Keratinocyte (primary cell): ENCODE measurements around the gene MRPS21. TPM values are rescaled to one million over a fixed set of nuclear protein-coding genes. Genes with fewer than 3 reads are reported as not detected.
A peak's percentile ranks its signal among the peaks of the same experiment; 100 is the strongest.

ENCODE experiments used
- DNase-seq: peaks from one replicate; pipeline ENCODE4 v3.0.0-alpha.2; 2011; ENCODE audit warnings: low read depth, missing footprints, low spot score
- FAIRE-seq: peaks from 2 replicates; lab custom pipeline; 2011; peaks lifted over from hg19 to GRCh38; lab: Jason Lieb, UNC
- H2AFZ ChIP-seq: 2 replicates; pipeline ENCODE4 v1.6.0; 2012; ENCODE audit warnings: low read length, control low read depth, inconsistent platforms; ENCODE audit not compliant: control insufficient read depth
- H3K27ac ChIP-seq: 2 replicates; pipeline ENCODE4 v1.5.1; 2011; ENCODE audit warnings: low read length; ENCODE audit not compliant: control insufficient read depth, insufficient read depth
- H3K27me3 ChIP-seq: 3 replicates; pipeline ENCODE4 v1.6.0; 2011; ENCODE audit warnings: low read length; ENCODE audit not compliant: control insufficient read depth, insufficient read depth; ENCODE audit errors: extremely low read depth
- H3K36me3 ChIP-seq, 2 experiments: 2 replicates in 1 of 2; 3 replicates in 1 of 2; pipeline ENCODE4 v1.5.1; 2011; ENCODE audit warnings: low read length in 2 of 2, mild to moderate bottlenecking in 1 of 2; ENCODE audit not compliant: control insufficient read depth in 2 of 2, insufficient read depth in 2 of 2; ENCODE audit errors: extremely low read depth in 1 of 2
- H3K4me1 ChIP-seq: 3 replicates; pipeline ENCODE4 v1.5.1; 2011; ENCODE audit warnings: low read length; ENCODE audit not compliant: control insufficient read depth, insufficient read depth; ENCODE audit errors: extremely low read depth
- H3K4me2 ChIP-seq: 3 replicates; pipeline ENCODE4 v1.6.0; 2011; ENCODE audit warnings: low read depth, low read length; ENCODE audit not compliant: control insufficient read depth, insufficient read depth; ENCODE audit errors: extremely low read depth
- H3K4me3 ChIP-seq, 3 experiments: fragments of 200-600 bp in 1 of 3; sonication (generic) in 1 of 3; 2 replicates in 2 of 3; 3 replicates in 1 of 3; pipeline ENCODE4 v1.5.1; 2011 to 2016; ENCODE audit warnings: low read length in 3 of 3, mild to moderate bottlenecking in 3 of 3, control low read depth in 2 of 3, inconsistent platforms in 1 of 3, low read depth in 1 of 3, mixed read lengths in 1 of 3, mixed run types in 1 of 3, moderate library complexity in 1 of 3; ENCODE audit not compliant: control insufficient read depth in 2 of 3, insufficient read depth in 2 of 3; ENCODE audit errors: extremely low read depth in 1 of 3
- H3K79me2 ChIP-seq: 2 replicates; pipeline ENCODE4 v1.6.0; 2012; ENCODE audit warnings: low read length; ENCODE audit not compliant: control insufficient read depth, insufficient read depth
- H3K9ac ChIP-seq: 3 replicates; pipeline ENCODE4 v1.6.0; 2011; ENCODE audit warnings: low read length; ENCODE audit not compliant: control insufficient read depth, insufficient read depth; ENCODE audit errors: extremely low read depth
- H3K9me1 ChIP-seq: 3 replicates; pipeline ENCODE4 v1.6.0; 2011; ENCODE audit warnings: low read length; ENCODE audit not compliant: control insufficient read depth, insufficient read depth; ENCODE audit errors: extremely low read depth
- H3K9me3 ChIP-seq: 2 replicates; pipeline ENCODE4 v1.5.1; 2012; ENCODE audit warnings: low read depth, low read length; ENCODE audit not compliant: control insufficient read depth
- H4K20me1 ChIP-seq: 3 replicates; pipeline ENCODE4 v1.6.0; 2011; ENCODE audit warnings: low read length; ENCODE audit not compliant: control insufficient read depth, insufficient read depth; ENCODE audit errors: extremely low read depth
- CTCF ChIP-seq, 3 experiments: IDR thresholded peaks in 1 of 3; conservative IDR thresholded peaks in 1 of 3; optimal IDR thresholded peaks in 1 of 3; 2 replicates in 2 of 3; 3 replicates in 1 of 3; pipeline versions ENCODE3 to v1.5.1; 2011; ENCODE audit warnings: low read length in 3 of 3, mild to moderate bottlenecking in 3 of 3, moderate library complexity in 2 of 3, control low read depth in 1 of 3, inconsistent platforms in 1 of 3; ENCODE audit not compliant: insufficient read depth in 2 of 3; ENCODE audit errors: extremely low read depth in 1 of 3
- EZH2 ChIP-seq: IDR thresholded peaks from one replicate; pipeline ENCODE4 v1.6.1; 2012; ENCODE audit warnings: inconsistent platforms, mild to moderate bottlenecking, low read length, moderate library complexity
- dilution Hi-C: fragments of 300-500 bp; cut with MboI; formaldehyde crosslinking; loops from one replicate; pipeline ENCODE4 v1.7.0; 2020; ENCODE audit warnings: low sequenced_read_pairs; ENCODE audit not compliant: extremely low pct_ligation_motif_present
- polyA plus RNA-seq, 5 experiments: library from polyadenylated mRNA; depleted of rRNA in 3 of 5; stranded (reverse) in 3 of 5; stranded (forward) in 1 of 5; unstranded in 1 of 5; fragments of >200 nt; gene quantifications; 1 replicate in 1 of 5; 2 replicates in 3 of 5; 3 replicates in 1 of 5; pipeline versions ENCODE4 v1.2.1 to v1.2.3, GENCODE V29; 2011 to 2012; ENCODE audit warnings: missing spikeins in 2 of 5, low read depth in 1 of 5, low replicate concordance in 1 of 5

MRPS21 gene
- polyA plus RNA-seq, 1 donor (not counting 4 experiments of a cell fraction or from before 2014, with no cell fraction given), result 159 TPM

- H2AFZ ChIP-seq, result no peak overlapping the region
- no peak for FAIRE-seq
- no peaks in the 10 kb centered on the region for H3K9me1 ChIP-seq
- no peaks in the 10 kb centered on the region for H3K27me3 ChIP-seq
- H3K4me1 ChIP-seq, result peaks cover 6% of the 10 kb centered on the region
- dilution Hi-C loops, result no loop called here
- no peak for DNase-seq
- peak overlapping the region; percentile 95 for H3K9ac ChIP-seq
- H3K9me3 ChIP-seq, result no peaks in the 10 kb centered on the region
- peaks cover 7 to 12% of the 10 kb centered on the region in 2 experiments for H3K36me3 ChIP-seq
- peaks cover 38% of the 10 kb centered on the region for H3K79me2 ChIP-seq
- peak overlapping the region; percentile 80 for H3K4me2 ChIP-seq
- H3K4me3 ChIP-seq, result peak overlapping the region; percentile 87 to 99 (median 97)
- H3K27ac ChIP-seq, result peak overlapping the region; percentile 88
- no peak for TF ChIP-seq EZH2
- no peak for TF ChIP-seq CTCF (optimal IDR thresholded peaks at IDR 0.05 in 1 of 3, IDR thresholded peaks at IDR 0.05 in 1 of 3, conservative IDR thresholded peaks at IDR 0.05 in 1 of 3; ENCODE audit: extremely low read depth in 1 of 3, insufficient read depth in 2 of 3, low read length in 3 of 3)
- no peaks in the 10 kb centered on the region for H4K20me1 ChIP-seq
Measured at GRCh38 chr1:150322310-150322709, 28.6 kb downstream of the MRPS21 start.

GRCh38 chr1:150332651-150333290 lies 39.1 kb downstream of the MRPS21 start:
- Histone ChIP-seq H3K9me3 (no peaks in the 10 kb centered on the region), H2AFZ (no peak overlapping the region), H3K79me2 (peaks cover 2% of the 10 kb centered on the region), H3K27me3 (no peaks in the 10 kb centered on the region), H3K9me1 (no peaks in the 10 kb centered on the region), H3K36me3 (peaks cover 21 to 28% of the 10 kb centered on the region in 2 experiments), H4K20me1 (no peaks in the 10 kb centered on the region), H3K9ac (no peak overlapping the region), H3K4me2 (no peak overlapping the region), H3K4me3 (no peak overlapping the region), H3K4me1 (no peaks in the 10 kb centered on the region), H3K27ac (no peak overlapping the region)
- dilution Hi-C loops, result no loop called here
- FAIRE-seq (no peak), DNase-seq (no peak)
- TF ChIP-seq CTCF (optimal IDR thresholded peaks at IDR 0.05 in 1 of 3, IDR thresholded peaks at IDR 0.05 in 1 of 3, conservative IDR thresholded peaks at IDR 0.05 in 1 of 3; ENCODE audit: extremely low read depth in 1 of 3, insufficient read depth in 2 of 3, low read length in 3 of 3), result no peak
- no peak for TF ChIP-seq EZH2
